RKO (cell line): ENCODE results near the gene MAP4.

Experiments
- DNase-seq: peaks from one replicate; pipeline ENCODE4 v3.0.0-alpha.2; 2016; ENCODE audit warnings: low spot score

MAP4 gene

DNA sequence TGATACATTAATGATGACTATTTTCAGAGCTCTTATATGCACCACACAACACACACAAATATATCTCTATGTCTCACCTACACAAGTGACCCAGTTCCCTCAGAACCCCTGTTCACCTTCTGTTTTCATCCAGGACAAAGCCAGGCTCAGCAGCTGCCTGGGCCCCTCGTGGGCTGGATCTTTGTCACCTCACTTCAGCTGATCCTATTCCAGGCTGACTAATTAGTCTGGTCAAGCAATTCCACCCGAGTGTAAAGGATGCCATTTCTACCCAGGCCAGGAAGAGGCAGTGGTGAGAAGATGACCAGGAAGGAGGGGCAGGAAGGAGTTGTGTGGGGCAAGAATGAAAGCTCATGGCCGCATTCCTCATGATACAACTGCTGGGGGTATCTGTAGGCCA, 151.0 kb downstream of the MAP4 start:
- DNase-seq: peak; percentile 58

DNA sequence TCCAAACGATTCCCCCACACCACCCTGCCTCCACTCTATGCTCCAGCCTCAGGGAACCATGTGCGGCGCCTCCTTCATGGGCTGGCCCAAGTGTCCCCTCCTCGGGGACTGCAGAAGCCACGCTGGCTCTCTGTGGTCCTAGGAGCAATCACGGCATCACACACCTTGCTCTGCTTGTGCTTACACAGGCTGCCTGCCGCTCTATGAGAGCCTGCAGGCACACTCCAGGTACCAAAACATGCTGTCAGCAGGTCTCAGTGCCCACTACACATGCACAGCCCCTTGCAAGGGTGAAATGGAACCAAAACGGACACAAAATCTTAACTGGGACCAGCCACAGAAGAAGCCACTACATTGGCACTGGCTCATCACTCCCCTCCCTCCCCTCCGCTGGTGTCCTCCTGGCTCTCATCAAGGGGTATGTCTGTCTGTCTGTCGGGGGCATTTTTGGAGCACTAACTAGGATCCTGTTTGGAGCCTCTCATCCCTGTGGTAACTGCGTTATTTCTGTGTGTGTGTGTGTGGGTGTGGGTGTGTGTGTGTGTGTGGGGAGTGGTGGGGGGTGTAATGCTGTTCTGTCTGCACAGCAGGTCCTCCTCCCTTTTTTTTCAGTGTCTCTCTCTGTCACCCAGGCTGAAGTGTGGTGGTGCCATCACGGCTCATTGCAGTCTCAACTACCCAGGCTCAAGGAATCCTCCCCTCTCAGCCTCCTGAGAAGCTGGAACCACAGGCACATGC, 152.7 kb downstream of the MAP4 start:
- DNase-seq: no peak

DNA sequence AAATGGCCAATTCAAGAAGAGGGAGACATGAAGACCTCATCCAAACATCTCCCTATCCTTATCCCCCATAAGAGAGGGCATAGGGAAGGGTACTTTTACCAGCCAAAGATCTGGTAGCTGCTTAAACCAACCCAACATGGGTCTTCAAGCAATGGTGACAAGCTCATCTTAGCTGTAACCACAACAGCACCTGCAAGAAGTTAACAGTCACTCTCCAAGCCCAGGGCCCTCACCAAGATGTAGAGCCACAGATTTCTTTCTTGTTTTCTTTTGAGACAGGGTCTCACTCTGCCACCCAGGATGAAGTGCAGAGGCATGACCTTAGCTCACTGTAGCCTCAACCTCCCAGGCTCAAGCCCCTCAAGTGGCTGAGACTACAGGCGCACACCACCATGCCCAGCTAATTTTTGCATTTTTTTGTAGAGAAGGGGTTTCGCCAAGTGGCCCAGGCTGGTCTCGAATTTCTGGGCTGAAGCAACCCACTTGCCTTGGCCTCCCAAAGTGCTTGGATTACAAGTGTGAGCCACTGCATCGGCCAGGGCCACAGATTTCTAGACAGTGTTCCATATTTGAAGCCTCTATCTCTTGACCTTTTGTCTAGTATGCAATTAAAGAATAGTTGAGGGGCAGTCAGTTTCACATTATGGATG, 156.1 kb downstream of the MAP4 start:
- no peak for DNase-seq

DNA sequence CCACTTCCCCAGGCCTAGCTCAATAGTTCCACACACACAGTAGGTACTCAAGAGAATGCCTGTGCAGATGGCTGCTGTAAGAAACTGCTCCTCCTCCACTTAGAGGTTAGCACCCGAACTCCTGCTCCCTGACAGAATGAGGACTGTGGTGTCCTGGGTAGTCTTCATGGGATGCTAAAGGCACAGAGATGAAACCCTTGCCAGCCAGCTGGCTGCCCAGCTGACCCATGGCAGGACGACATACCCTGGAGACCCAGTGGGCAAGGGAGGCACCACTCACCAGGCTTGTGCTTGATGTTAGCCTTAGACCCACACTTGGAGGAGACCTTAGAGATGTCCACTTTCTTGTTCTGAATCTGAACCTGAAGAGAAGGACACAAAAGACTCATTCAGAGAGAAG, 159.1 kb downstream of the MAP4 start:
- DNase-seq: no peak

DNA sequence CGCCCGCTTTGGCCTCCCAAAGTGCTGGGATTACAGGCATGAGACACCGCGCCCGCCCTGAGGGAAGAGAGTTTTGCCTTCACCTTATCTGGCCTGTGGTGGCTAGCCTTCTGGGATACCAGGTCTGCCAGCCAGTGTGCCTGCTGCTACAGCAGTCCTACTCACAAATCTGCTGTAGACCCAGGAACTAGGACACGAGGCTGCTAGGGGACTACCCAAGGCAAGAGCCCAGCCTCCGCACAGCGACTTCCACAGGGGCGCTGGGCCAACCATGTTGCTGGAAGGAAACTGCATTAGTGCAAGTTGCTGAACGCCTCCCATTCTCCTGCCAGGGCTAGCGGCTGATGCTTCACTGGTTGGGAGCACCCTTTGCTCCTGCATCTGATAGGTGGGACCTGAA, 159.5 kb downstream of the MAP4 start:
- no peak for DNase-seq

DNA sequence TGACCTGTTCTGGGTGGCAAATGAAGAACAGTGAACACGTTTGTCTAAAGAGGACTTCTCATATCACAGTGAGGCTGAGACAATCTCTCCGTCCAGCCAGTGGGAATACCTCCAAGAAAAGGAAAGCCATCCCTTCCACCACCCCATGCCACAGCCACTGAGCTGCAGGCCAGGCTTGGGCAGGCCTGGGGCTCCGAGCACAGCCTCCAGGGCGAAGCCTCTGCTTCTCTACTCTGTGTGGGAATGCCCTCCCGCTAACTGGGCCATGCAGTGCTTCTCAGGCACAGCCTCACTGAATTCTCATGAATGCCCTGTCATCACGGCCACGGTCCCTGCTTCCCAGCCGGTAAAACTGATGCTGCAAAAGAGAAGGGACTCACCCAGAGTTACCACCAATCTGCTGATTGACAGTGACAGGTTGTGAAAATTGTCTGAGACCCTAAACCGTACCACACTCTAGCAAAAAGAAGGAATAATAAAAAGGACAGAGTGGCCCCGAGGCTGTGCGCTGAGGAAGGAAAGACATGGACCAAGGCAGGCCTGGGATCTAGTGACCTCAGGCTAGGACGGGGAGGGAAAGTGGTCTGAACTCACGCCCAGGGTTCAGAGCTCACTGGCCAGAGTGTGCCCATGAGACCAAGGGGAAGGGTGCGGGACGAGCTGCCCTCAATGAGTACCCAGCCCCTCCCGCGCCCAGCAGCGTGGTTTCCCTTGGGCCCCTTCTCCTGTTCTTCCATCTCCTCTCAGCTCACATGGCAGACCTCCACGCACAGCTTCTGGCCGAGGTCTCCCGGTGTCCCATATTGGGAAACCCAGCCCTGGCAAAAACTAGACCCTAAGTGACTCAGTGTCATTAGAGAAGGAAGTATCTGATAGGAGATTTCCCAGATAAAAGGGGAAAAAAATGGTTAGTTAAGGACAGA, 160.5 kb downstream of the MAP4 start:
- no peak for DNase-seq

DNA sequence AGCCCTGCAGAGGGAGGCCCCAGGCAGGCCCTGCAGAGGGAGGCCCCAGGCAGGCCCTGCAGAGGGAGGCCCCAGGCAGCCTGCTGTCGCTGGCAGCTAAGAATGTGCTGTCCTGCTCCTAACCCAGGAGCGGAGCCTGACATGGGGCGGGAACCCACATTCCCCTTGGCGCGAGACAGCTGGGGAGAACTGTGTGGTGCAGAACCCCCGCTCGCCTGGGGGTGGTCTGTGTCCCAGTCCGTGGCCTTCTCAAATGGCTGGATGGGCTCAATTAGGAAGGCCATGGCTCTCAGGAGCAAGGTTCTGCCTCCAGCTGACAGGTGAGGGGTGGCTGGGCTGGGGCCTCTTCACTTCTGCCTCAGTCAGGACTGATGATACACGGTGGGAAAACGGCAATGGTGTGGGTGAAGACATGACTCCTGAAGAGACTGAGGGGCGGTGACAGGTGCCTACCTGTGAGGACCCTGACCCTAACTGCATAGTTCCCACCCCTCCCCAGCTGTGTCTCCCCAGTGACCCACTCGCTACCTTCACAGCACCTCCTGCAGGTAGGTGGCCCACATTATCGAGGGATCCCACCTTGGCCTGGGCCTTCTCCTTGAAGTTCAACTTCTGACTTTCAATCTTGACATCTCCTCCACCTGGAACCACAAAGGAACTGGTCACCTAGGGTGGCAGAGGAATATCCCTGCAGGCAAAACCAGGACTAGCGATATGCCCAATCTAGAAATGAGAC, 161.3 kb downstream of the MAP4 start:
- DNase-seq: no peak

DNA sequence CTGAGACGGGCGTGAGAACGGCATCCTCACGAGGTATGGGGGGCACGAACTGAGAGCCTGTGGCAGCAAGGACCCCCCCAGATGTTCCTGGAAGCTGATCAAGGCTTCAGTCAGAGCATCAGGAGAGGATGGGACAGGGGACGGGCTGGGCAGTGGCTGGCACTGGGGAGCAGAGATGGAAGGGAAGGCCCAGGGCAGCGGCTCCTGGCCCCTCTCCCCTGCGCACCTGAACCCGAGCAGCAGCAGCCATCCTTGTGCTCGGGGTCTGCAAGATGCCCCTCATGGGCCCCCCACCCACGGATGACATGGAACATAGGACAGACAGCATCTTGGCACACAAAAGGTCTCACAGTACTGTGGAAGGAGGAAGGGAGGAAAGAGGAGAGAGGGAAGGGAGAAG, 161.9 kb downstream of the MAP4 start:
- DNase-seq: no peak

DNA sequence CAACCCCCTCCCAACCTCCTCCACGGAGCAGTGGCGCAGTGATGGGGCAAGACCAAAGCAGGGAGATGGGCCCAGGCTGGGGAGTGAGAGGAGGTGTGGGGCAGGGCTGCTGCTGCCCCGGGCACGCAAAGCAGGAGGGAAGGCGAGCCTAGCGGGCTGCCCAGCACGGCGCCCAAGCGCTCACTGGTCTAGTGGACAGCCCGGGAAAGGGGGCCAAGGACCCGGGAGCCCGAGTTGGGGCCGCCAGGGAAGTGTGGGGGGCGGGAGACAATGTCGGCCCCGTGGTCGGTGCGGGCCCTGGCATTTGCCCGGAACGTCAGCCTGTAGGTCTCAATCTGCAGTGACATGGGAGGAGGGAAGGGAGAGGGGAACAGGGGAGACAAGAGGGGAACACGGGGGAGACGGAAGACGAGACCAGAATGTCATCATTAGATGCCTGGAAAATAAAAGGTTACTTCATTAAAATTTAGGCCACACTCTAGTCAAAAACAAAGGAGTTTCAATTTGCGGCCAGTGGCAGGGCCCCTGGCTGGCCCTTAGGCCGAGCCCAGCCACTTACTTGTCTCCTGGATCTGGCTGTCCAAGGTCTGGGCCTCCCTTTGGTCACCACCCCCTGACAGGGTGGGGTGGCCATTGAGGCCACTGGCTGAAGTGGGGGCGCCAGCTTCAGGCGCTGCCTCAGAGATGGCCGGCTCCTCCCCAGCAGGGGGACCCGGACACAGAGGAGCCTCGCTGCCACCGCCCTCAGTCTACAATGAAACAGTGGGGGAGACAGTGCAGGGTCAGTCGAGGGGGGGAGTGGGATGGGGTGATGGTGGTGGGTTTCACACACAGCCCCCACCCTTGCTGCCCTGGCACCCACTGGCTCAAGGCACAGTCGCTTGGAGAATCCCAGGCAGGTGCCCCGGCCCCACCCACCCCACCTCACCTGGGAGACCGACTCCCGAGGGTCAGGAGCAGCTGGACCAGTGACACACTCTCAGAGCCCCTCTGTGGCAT, 163.3 kb downstream of the MAP4 start:
- DNase-seq: no peak

DNA sequence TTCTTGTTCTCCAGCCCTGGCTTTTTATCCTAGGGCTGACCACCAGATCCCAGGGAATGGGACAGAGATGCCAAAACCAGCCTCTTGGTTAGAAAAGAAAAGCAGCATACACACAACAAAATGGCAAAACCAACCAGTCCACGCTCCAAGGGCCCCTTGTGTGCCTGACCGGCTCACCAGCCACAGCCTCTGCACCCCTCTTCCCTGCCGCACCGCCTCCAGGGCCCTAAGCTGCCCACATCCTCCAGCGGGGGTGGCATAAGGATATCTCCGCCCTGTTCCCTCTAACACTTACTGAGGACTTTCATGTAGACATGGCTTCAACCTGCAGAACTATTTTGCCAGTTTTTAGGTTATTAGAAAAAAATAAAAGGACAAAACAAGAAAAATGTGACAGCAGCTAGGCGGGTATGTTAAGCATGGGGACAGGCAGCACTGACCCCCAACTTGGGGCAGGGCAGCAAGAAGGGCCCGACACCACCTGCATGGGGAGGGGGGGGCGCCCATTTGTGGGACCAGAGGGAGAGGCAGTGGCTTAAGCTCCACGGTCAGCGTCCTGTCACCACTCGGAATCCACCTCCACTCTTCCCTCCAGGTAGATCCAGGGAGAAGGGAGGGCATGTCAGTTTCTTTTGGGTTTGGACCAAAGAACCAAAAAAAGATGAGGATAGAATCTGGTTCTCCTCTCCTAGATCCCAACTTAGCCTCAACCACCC, 164.2 kb downstream of the MAP4 start:
- DNase-seq: no peak

DNA sequence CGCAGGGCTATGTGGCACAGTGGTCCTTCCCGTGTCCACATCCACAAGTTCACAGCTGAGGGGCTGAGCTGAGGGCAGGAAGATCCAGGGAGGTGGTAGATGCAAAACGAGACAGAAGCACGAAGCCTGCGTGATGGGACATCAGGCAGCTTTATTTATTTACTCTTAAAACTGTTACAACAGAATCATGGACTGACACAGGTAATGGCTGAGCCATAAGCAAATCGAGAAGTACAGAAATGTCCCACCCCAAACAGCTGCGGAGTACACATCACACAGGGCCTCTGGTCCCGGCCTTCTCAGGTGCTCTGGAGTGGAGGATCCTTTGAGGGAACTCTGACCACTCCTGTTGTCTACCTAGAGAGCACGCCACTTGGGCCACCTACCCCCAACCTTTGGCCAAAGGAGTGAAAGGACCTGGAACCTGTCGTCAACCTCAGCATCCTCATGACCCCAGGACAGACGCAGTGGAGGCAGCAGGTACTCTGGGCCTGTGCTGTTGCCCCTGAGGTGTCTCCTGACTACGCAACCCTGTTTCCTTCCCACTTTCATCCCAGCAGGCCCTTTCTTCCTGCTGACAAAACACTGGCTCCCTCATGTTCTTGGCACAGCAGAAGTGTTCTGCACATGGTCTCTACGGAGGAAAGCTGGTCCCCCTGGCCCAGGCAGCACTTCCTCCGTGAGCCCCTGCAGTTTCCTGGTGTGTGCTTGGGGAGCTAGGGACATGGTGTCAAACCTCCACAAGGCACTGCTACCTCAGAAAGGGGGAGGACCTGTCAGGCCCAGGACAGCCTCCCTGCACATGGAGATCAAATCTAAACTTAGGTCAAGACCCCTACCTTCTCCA, 165.4 kb downstream of the MAP4 start:
- DNase-seq: no peak

DNA sequence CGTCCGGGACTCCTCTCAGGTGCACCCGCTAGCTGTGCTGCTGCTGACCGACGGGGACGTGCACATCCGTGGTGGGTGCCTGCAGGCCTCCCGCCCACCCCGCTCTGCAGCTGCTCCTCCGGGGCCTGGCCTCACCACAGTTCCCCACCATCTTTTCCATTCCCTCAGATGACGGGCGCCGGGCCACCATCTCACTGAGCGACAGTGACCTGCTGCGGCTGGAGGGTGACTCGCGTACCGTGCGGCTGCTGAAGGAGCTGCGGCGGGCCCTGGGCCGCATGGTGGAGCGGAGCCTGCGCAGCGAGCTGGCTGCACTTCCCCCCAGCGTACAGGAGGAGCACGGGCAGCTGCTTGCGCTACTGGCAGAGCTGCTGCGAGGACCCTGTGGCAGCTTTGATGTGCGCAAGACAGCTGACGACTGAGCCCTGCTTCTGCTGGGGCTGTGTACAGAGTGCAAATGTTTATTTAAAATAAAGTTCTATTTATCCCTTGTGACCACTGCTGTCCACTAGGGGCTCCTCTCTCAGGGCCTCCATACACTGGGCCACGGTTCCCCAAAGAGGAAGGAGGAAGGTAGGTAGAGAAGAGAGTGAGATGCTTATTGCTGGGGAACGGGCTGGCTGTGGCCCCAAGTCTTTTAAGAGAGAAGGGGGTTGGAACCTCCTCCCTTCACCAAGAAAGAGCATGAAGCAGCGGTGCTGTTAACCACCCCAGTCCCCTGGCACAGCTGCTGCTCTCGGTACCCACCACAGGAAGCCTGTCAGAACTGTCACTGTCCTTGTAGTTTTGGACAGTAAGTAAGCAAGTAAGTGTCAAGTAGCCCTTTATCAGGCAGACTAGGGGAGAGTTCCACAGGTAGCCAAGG, 166.3 kb downstream of the MAP4 start:
- peak; percentile 62 for DNase-seq

DNA sequence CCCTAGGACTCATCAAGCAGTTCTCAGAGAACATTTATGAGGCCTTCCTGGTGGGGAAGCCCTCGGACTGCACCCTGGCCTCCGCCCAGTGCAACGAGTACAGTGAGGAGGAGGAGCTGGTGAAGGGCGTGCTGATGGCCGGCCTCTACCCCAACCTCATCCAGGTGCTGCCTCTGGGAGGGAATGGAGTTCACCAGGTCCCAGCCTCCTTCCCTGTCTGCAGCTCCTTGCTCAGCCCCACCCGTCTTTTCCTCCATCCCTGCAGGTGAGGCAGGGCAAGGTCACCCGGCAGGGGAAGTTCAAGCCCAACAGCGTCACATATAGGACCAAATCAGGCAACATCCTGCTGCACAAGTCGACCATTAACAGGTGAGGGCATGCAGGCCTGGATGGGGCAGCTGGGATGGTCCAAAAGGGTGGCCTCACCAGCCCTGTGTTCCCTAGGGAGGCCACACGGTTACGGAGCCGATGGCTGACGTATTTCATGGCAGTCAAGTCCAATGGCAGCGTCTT, 167.0 kb downstream of the MAP4 start:
- DNase-seq: no peak

DNA sequence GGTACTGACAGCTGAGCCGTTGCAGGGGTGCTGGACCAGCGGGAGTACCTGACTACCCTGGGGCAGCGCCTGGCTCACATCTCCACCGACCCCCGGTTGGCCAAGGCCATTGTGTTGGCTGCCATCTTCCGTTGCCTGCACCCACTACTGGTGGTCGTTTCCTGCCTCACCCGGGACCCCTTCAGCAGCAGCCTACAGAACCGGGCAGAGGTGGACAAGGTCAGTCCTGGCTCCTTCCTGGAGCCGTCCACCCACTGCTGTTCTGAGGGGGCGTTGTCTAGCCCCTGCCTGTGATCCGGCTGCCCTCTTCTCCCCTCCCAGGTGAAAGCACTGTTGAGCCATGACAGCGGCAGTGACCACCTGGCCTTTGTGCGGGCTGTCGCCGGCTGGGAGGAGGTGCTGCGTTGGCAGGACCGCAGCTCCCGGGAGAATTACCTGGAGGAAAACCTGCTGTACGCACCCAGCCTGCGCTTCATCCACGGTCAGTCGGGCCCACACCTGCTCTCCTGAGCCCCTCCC, 167.6 kb downstream of the MAP4 start:
- no peak for DNase-seq

DNA sequence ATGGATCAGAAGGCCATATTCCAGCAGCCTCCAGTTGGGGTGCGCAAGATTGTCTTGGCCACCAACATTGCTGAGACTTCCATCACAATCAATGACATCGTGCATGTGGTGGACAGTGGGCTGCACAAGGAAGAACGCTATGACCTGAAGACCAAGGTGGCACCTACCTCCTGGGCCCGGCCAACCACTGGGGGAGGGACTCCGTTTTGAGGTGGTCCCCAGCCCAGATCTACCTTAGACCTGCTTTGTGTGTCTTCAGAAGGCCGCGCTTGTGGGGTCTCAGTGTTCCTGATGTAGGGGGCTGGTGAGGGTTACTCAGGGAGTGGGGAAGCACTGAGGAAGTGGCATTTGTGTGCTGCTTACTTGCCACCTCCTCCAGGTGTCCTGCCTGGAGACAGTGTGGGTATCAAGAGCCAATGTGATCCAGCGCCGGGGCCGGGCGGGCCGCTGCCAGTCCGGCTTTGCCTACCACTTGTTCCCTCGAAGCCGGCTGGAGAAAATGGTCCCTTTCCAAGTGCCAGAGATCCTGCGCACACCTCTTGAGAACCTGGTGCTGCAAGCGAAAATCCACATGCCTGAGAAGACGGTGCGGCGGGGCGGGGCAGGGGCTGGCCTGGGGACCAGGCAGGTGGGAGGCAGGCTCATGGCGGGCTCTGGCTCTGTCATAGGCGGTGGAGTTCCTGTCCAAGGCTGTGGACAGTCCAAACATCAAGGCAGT, 168.3 kb downstream of the MAP4 start:
- DNase-seq: no peak

DNA sequence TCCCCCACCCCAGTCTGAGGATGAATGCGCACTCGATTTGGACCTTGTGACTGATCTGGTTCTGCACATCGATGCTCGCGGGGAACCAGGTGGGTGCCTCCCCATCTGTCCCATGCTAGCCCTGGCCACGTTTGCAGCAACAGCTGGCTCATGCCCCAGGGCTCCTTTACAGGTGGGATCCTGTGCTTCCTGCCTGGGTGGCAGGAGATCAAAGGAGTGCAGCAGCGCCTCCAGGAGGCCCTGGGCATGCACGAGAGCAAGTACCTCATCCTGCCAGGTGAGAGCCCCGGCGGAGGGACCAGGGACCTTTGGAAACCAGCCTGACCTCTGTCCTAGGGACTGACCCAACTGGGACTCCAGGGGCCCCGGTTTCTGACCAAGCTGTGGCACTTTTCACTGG, 169.0 kb downstream of the MAP4 start:
- no peak for DNase-seq

DNA sequence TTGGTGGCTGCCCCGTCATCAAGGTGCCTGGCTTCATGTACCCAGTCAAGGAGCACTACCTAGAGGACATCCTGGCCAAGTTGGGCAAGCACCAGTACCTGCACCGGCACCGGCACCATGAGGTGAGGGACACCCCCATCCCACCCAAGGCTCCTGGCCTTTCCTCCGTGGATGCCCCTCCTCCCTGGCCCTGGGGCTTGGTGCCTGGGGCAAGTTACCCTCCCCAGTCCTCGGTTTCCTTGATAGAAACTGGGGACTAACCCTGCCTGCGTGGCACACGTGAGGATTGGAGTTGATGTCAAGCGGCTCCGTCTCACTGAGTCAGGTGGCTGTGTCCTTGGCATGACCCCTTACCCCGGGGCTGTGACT, 169.4 kb downstream of the MAP4 start:
- no peak for DNase-seq
